HL-60 (cell line): ENCODE data around the gene ATXN3.

ENCODE experiments used
- DNase-seq, 2 experiments: peaks; one replicate each; pipeline ENCODE4 v3.0.0-alpha.2; 2010 to 2020; ENCODE audit warnings: low read depth in 1 of 2, low spot score in 1 of 2
- H3K27ac ChIP-seq: fragments of 250-450 bp; sonication (Bioruptor Pico); replicated peaks from 2 replicates; pipeline ENCODE4 v1.5.1; 2020; ENCODE audit warnings: mild to moderate bottlenecking, moderate library complexity
- H3K27me3 ChIP-seq: fragments of 250-450 bp; sonication (Bioruptor Pico); 2 replicates; pipeline ENCODE4 v1.5.1; 2021; ENCODE audit warnings: mild to moderate bottlenecking, moderate library complexity; ENCODE audit not compliant: insufficient read depth, poor library complexity, severe bottlenecking
- H3K4me3 ChIP-seq: replicated peaks from 2 replicates; pipeline ENCODE4 v1.5.1; 2011; ENCODE audit warnings: mild to moderate bottlenecking, control low read depth, low read length; ENCODE audit not compliant: insufficient read depth
- CTCF ChIP-seq: IDR thresholded peaks from one replicate; pipeline ENCODE4 v1.5.1; 2011; ENCODE audit warnings: low read length, control low read depth, inconsistent platforms; ENCODE audit not compliant: insufficient read depth
- GABPA ChIP-seq: IDR thresholded peaks from 2 replicates; pipeline ENCODE4 v1.6.1; 2012; ENCODE audit warnings: low read depth
- POLR2AphosphoS5 ChIP-seq: IDR thresholded peaks from 2 replicates; pipeline ENCODE4 v1.6.1; 2012; ENCODE audit warnings: low read depth
- REST ChIP-seq: IDR thresholded peaks from 2 replicates; pipeline ENCODE4 v1.6.1; 2012; ENCODE audit warnings: low read depth; ENCODE audit not compliant: insufficient replicate concordance
- SPI1 ChIP-seq: IDR thresholded peaks from 2 replicates; pipeline ENCODE4 v1.6.1; 2012; ENCODE audit warnings: low read depth, mild to moderate bottlenecking, borderline replicate concordance

ATXN3 gene

GRCh38 chr14:92121670-92122350 is 15.4 kb upstream of the ATXN3 start, which contains the start of the genes CPSF2 and NDUFB1:
TSS of gene CPSF2 (plus strand) at chr14:92121969. CDS start at chr14:92130985, 9,016 bp downstream.
TSS of gene NDUFB1 (minus strand) at chr14:92121706. CDS start at chr14:92117637, 4,069 bp downstream.
- TF ChIP-seq REST (peak; percentile 76), GABPA (no peak), CTCF (no peak), SPI1 (peak; percentile 8; the same call in 1 of the 2 replicates), POLR2AphosphoS5 (peak; percentile 93)
- H3K4me3 ChIP-seq = peak within 1 kb of the TSS; percentile 81
- no peaks in the 10 kb centered on the region for H3K27me3 ChIP-seq
- H3K27ac ChIP-seq = peak within 1 kb of the TSS; percentile 99
- DNase-seq = peak; percentile 62 to 84

GRCh38 chr14:92121207-92121669 is 14.9 kb upstream of the ATXN3 start:
- Histone ChIP-seq H3K27ac (peak overlapping the region; percentile 99), H3K4me3 (peak overlapping the region; percentile 81), H3K27me3 (no peaks in the 10 kb centered on the region)
- TF ChIP-seq GABPA = no peak
- no peak for TF ChIP-seq SPI1
- no peak for TF ChIP-seq CTCF
- TF ChIP-seq REST = no peak
- TF ChIP-seq POLR2AphosphoS5 = no peak; the same call in 1 of the 2 replicates
- DNase-seq = peak in 1 of 2 experiments; percentile 15

GRCh38 chr14:92109490-92109889 is 3.1 kb upstream of the ATXN3 start:
- Histone ChIP-seq H3K27ac (no peak overlapping the region), H3K4me3 (no peak overlapping the region), H3K27me3 (no peaks in the 10 kb centered on the region)
- no peak for DNase-seq
- no peak for TF ChIP-seq CTCF
